A673 (cell line): ENCODE data around the gene SEC14L6. TPM values are rescaled to one million over a fixed set of nuclear protein-coding genes. Genes with fewer than 3 reads are reported as not detected.

Experiments used
- BruUV-seq: library from RNA; stranded (reverse); fragments of 400-500 nt; replicated peaks from 2 replicates; lab custom pipeline; 2021; lab: Mats Ljungman, UMichigan
- CTCF ChIA-PET: fragments of 300-600 bp; sonication (Branson Sonifier 250); formaldehyde crosslinking; loops from one replicate; lab custom pipeline; 2022; ENCODE audit warnings: antibody characterized with exemption; lab: Charles Lee
- POLR2A ChIA-PET: fragments of 300-600 bp; sonication (Branson Sonifier 250); formaldehyde crosslinking; loops from one replicate; lab custom pipeline; 2022; ENCODE audit warnings: antibody characterized with exemption; ENCODE audit not compliant: low non-redundant PET; lab: Charles Lee
- DNase-seq: peaks from one replicate; pipeline ENCODE4 v3.0.0-alpha.2; 2015; ENCODE audit warnings: low spot score
- H3K27ac ChIP-seq: fragments of 200-600 bp; sonication (generic); 2 replicates; pipeline ENCODE4 v1.5.1; 2016; ENCODE audit warnings: mixed run types, low read depth, mild to moderate bottlenecking, mixed read lengths, antibody characterized with exemption, low read length; ENCODE audit not compliant: poor library complexity, severe bottlenecking
- H3K27me3 ChIP-seq: fragments of 200-600 bp; sonication (generic); replicated peaks from 2 replicates; pipeline ENCODE4 v1.6.1; 2017; ENCODE audit warnings: mixed run types, low read depth, mild to moderate bottlenecking, mixed read lengths, antibody characterized with exemption, low read length; ENCODE audit not compliant: insufficient read depth, poor library complexity
- H3K36me3 ChIP-seq: fragments of 200-600 bp; sonication (generic); 2 replicates; pipeline ENCODE4 v1.6.1; 2016; ENCODE audit warnings: mixed run types, mild to moderate bottlenecking, mixed read lengths, antibody characterized with exemption, low read length; ENCODE audit not compliant: insufficient read depth, poor library complexity, severe bottlenecking
- H3K4me1 ChIP-seq: fragments of 200-600 bp; sonication (generic); 2 replicates; pipeline ENCODE4 v1.6.1; 2017; ENCODE audit warnings: mixed run types, mild to moderate bottlenecking, mixed read lengths, antibody characterized with exemption, low read length; ENCODE audit not compliant: insufficient read depth, poor library complexity, severe bottlenecking
- H3K4me3 ChIP-seq: fragments of 200-600 bp; sonication (generic); 2 replicates; pipeline ENCODE4 v1.5.1; 2016; ENCODE audit warnings: low read depth, mixed run types, mild to moderate bottlenecking, mixed read lengths, low read length; ENCODE audit not compliant: poor library complexity, severe bottlenecking
- H3K9me3 ChIP-seq: fragments of 200-600 bp; sonication (generic); 2 replicates; pipeline ENCODE4 v1.6.1; 2016; ENCODE audit warnings: mixed run types, low read depth, mild to moderate bottlenecking, mixed read lengths, antibody characterized with exemption, low read length; ENCODE audit not compliant: poor library complexity, severe bottlenecking
- EZH2 ChIP-seq: fragments of 200-600 bp; sonication (generic); IDR thresholded peaks from 2 replicates; pipeline ENCODE4 v1.6.1; 2017; ENCODE audit warnings: borderline replicate concordance, low read depth, mild to moderate bottlenecking, mixed read lengths, antibody characterized with exemption, low read length; ENCODE audit not compliant: poor library complexity, severe bottlenecking
- intact Hi-C: fragments of 100-400 bp; cut with micrococcal nuclease; formaldehyde crosslinking; loops from one replicate; pipeline ENCODE4 v1.10.0; 2022; ENCODE audit not compliant: unreplicated experiment
- total RNA-seq: library from RNA; stranded (reverse); gene quantifications from 2 replicates; pipeline ENCODE4 v1.2.3, GENCODE V29; 2021
- TF ChIP-seq, protein P1 (sequence below): fragments of 300-800, 200-600 bp; sonication (generic); conservative IDR thresholded peaks from 2 replicates; pipeline ENCODE4 v1.5.1; 2017; ENCODE audit warnings: low read depth, mild to moderate bottlenecking, antibody characterized with exemption, low read length, moderate library complexity, mixed read lengths

The SEC14L6 gene
- total RNA-seq, 1 experiment from 2014 or later = not detected

DNA sequence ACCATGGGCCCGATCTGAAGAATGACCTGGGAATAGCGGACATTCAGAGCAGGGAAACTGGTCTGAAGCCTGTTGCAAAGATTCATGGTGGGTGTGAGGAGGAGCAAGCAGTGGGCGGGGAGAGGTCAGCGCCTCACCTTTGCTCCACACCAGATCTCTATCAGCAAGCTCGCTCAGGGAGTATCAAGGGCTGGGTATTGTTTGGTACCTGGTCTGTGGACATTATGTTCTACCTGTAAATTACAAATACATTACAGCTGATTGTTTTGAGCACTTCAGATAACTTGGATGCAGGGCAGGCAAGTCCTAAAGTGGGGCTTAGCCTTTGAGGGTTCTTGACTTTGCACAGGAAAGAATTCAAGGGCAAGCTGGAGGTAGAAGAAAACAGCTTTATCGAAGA is 30.3 kb downstream of the SEC14L6 start:
- Histone ChIP-seq H3K4me1 (no peaks in the 10 kb centered on the region), H3K27ac (no peak overlapping the region), H3K27me3 (no peaks in the 10 kb centered on the region), H3K36me3 (no peaks in the 10 kb centered on the region), H3K9me3 (no peaks in the 10 kb centered on the region), H3K4me3 (no peak overlapping the region)
- ChIA-PET POLR2A (no interaction called here), CTCF (no interaction called here)
- intact Hi-C loops = no loop called here
- DNase-seq = no peak
- no peak for TF ChIP-seq EZH2
- TF ChIP-seq, protein P1, sequence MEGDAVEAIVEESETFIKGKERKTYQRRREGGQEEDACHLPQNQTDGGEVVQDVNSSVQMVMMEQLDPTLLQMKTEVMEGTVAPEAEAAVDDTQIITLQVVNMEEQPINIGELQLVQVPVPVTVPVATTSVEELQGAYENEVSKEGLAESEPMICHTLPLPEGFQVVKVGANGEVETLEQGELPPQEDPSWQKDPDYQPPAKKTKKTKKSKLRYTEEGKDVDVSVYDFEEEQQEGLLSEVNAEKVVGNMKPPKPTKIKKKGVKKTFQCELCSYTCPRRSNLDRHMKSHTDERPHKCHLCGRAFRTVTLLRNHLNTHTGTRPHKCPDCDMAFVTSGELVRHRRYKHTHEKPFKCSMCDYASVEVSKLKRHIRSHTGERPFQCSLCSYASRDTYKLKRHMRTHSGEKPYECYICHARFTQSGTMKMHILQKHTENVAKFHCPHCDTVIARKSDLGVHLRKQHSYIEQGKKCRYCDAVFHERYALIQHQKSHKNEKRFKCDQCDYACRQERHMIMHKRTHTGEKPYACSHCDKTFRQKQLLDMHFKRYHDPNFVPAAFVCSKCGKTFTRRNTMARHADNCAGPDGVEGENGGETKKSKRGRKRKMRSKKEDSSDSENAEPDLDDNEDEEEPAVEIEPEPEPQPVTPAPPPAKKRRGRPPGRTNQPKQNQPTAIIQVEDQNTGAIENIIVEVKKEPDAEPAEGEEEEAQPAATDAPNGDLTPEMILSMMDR = no peak
- no TSS peak for BruUV-seq

DNA sequence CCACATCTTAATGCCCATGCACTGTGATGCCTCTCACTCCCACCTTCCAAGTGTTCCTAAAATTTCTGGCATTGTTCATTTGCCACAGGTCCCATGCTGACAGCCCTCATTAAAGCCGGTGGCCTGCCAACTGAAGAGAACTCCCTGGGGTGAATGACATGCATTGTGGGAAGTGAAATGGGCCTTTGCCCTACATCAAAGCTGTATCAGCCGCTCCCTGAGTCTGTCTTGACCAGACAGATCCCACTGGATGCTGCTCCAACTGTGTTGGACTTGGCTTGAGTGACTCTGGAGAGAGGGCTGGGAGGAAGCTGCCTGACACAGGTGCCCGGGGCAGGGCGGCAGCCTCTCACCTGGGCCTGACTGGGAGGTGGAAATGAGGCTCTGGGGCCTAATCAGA is 32.3 kb downstream of the SEC14L6 start:
- Histone ChIP-seq H3K4me1 (no peaks in the 10 kb centered on the region), H3K27ac (no peak overlapping the region), H3K36me3 (no peaks in the 10 kb centered on the region), H3K9me3 (no peaks in the 10 kb centered on the region), H3K27me3 (no peaks in the 10 kb centered on the region), H3K4me3 (no peak overlapping the region)
- intact Hi-C loops = no loop called here
- no TSS peak for BruUV-seq
- no peak for DNase-seq
- TF ChIP-seq, protein P1 = no peak
- TF ChIP-seq EZH2 = no peak
- ChIA-PET POLR2A (no interaction called here), CTCF (no interaction called here)

DNA sequence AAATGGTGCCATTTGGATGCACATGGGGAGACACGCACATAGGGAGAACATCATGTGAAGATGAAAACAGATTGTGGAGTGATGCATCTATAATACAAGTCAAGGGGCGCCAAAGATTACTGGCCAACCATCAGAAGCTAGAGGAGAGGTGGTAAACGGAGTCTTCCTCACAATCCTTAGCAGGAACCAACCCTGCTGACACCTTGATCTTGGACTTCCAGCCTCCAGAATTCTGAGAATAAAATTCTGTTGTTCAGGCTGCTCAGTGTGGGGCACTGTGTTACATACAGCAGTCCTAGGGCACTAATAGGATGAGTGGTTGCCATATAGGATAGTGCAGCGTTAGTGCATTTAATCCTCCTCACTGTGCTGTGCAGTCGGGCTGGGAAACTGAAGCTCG is 33.1 kb downstream of the SEC14L6 start:
- no TSS peak for BruUV-seq
- Histone ChIP-seq H3K4me1 (no peaks in the 10 kb centered on the region), H3K27me3 (no peaks in the 10 kb centered on the region), H3K36me3 (no peaks in the 10 kb centered on the region), H3K27ac (no peak overlapping the region), H3K4me3 (no peak overlapping the region), H3K9me3 (no peaks in the 10 kb centered on the region)
- POLR2A ChIA-PET = no interaction called here
- CTCF ChIA-PET = no interaction called here
- no peak for DNase-seq
- intact Hi-C loops = no loop called here
- TF ChIP-seq, protein P1 = no peak
- no peak for TF ChIP-seq EZH2
